Colonic mucosa (tissue), 4 donors: ENCODE data around the gene NPBWR2. TPM values are rescaled to one million over a fixed set of nuclear protein-coding genes. Genes with fewer than 3 reads are reported as not detected.

Experiments
- DNase-seq: peaks from one replicate; pipeline ENCODE4 v3.0.0-alpha.2; 2020
- H3K27ac ChIP-seq: fragments of 200-600 bp; one replicate; pipeline ENCODE4 v1.8.0; 2021
- H3K27me3 ChIP-seq: fragments of 200-600 bp; one replicate; pipeline ENCODE4 v1.8.0; 2021
- H3K36me3 ChIP-seq: fragments of 200-600 bp; one replicate; pipeline ENCODE4 v1.8.0; 2021
- H3K4me1 ChIP-seq: fragments of 200-600 bp; one replicate; pipeline ENCODE4 v1.8.0; 2021; ENCODE audit warnings: mild to moderate bottlenecking
- H3K4me3 ChIP-seq: fragments of 200-600 bp; one replicate; pipeline ENCODE4 v1.8.0; 2021
- H3K9ac ChIP-seq, 2 donors: one replicate each; pipeline ENCODE4 v1.7.0; 2013; ENCODE audit warnings: control low read depth in 2 of 2, low read depth in 2 of 2, low read length in 2 of 2
- H3K9me3 ChIP-seq: fragments of 200-600 bp; one replicate; pipeline ENCODE4 v1.8.0; 2021
- CTCF ChIP-seq: fragments of 200-600 bp; IDR thresholded peaks from one replicate; pipeline ENCODE4 v1.8.0; 2022; ENCODE audit warnings: antibody characterized with exemption, mild to moderate bottlenecking
- intact Hi-C: fragments of 100-400 bp; cut with DNase I; formaldehyde crosslinking; loops from one replicate; pipeline ENCODE4 v1.14.1; 2022
- total RNA-seq, 2 donors: library from RNA; stranded (reverse); fragmentation: NEBNext Ultra II Directional in 1 of 2; extraction: Animal tissue kit (Norgen Biotek cat#: 25700) in 1 of 2; gene quantifications; one replicate each; pipeline ENCODE4 v1.2.1, GENCODE V29; 2021
- donor health status: healthy.
- donor health status: DM: no; HTN: no; CAD: no.
- donor health status: DM: no; HTN: no; CAD: no.

The NPBWR2 gene
- total RNA-seq, 2 donors from 2014 or later = not detected

- H3K27ac ChIP-seq = no peak overlapping the region
- peaks cover 29% of the 10 kb centered on the region for H3K27me3 ChIP-seq
- no peaks in the 10 kb centered on the region for H3K4me1 ChIP-seq
- no peak for TF ChIP-seq CTCF
- no peaks in the 10 kb centered on the region for H3K36me3 ChIP-seq
- H3K9me3 ChIP-seq = no peaks in the 10 kb centered on the region
- no peak for DNase-seq
- intact Hi-C loops = no loop called here
- H3K9ac ChIP-seq = no peak overlapping the region
- H3K4me3 ChIP-seq = no peak overlapping the region
Measured at GRCh38 chr20:64099086-64099786, 8.1 kb downstream of the NPBWR2 start.

GRCh38 chr20:64098471-64099013, 8.8 kb downstream of the NPBWR2 start:
- intact Hi-C loops = no loop called here
- H3K9me3 ChIP-seq = no peaks in the 10 kb centered on the region
- peaks cover 29% of the 10 kb centered on the region for H3K27me3 ChIP-seq

GRCh38 chr20:64096535-64096934, 10.8 kb downstream of the NPBWR2 start:
- Histone ChIP-seq H3K9ac (no peak overlapping the region), H3K4me1 (no peaks in the 10 kb centered on the region), H3K4me3 (no peak overlapping the region), H3K27ac (no peak overlapping the region), H3K36me3 (no peaks in the 10 kb centered on the region), H3K9me3 (no peaks in the 10 kb centered on the region), H3K27me3 (peaks cover 11% of the 10 kb centered on the region)
- TF ChIP-seq CTCF = no peak
- intact Hi-C loops = no loop called here
- no peak for DNase-seq

More at GRCh38 chr20:64098471-64099013, 8.8 kb downstream of the NPBWR2 start:
- DNase-seq = no peak
- Histone ChIP-seq H3K4me1 (no peaks in the 10 kb centered on the region), H3K9ac (no peak overlapping the region), H3K4me3 (no peak overlapping the region), H3K36me3 (no peaks in the 10 kb centered on the region), H3K27ac (no peak overlapping the region)
- TF ChIP-seq CTCF = no peak

GRCh38 chr20:64095927-64096326, 11.4 kb downstream of the NPBWR2 start:
- no peaks in the 10 kb centered on the region for H3K4me1 ChIP-seq
- no peaks in the 10 kb centered on the region for H3K9me3 ChIP-seq
- TF ChIP-seq CTCF = no peak
- no peak overlapping the region for H3K9ac ChIP-seq
- H3K27ac ChIP-seq = no peak overlapping the region
- DNase-seq = no peak
- peaks cover 5% of the 10 kb centered on the region for H3K27me3 ChIP-seq
- no peaks in the 10 kb centered on the region for H3K36me3 ChIP-seq
- intact Hi-C loops = no loop called here
- no peak overlapping the region for H3K4me3 ChIP-seq

GRCh38 chr20:64095455-64095854, 11.9 kb downstream of the NPBWR2 start:
- H3K9me3 ChIP-seq = no peaks in the 10 kb centered on the region
- H3K36me3 ChIP-seq = no peaks in the 10 kb centered on the region
- no peak for TF ChIP-seq CTCF
- no peak overlapping the region for H3K27ac ChIP-seq
- H3K4me1 ChIP-seq = no peaks in the 10 kb centered on the region
- no peak for DNase-seq
- H3K27me3 ChIP-seq = peaks cover under 1% of the 10 kb centered on the region
- intact Hi-C loops = no loop called here
- no peak overlapping the region for H3K9ac ChIP-seq
- no peak overlapping the region for H3K4me3 ChIP-seq
